HG02623 (cell line): ENCODE data around the gene ACSF3.
"Not testable (repeated sequence)": the region's sequence is repeated elsewhere in the genome, so short reads cannot be mapped to it uniquely, and the experiment has no call there.

ENCODE experiments used
- ATAC-seq: cut with Tn5 transposase; IDR thresholded peaks from one replicate; pipeline ENCODE4 v1.9.1; 2021; ENCODE audit warnings: moderate library complexity; ENCODE audit not compliant: unreplicated experiment

ACSF3 gene

DNA sequence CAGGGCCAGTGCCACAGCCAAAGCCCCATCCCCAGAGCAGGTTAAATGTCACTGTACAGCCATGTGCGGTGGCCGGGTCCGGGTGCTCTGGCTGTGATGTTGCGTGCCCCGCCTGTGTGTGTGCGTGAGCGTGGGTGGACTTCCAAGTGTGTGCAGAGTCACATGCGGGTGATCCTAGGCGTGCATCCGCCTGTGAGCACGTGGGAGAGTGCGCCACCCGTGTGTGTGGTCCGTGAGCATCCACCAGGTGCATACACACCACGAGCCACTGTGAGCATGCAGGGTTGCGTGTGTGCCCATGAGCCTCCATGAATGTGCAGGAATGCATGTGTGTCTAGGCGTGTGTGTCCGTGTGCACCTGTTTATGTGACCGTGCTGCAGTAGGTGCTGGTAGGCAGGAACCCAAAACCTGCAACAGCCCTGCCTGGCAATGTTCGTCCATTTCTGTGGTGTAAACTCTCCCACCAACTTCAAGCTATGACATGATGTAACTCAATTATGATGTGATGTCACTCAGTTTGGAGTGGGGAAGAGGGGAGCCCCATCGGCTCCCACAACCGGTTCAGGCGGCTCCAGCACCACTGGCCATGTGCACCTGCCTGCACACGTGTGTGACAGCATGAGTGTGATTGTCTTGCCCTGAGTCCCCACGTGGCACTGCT, 37.6 kb upstream of the ACSF3 start:
- no peak for ATAC-seq

DNA sequence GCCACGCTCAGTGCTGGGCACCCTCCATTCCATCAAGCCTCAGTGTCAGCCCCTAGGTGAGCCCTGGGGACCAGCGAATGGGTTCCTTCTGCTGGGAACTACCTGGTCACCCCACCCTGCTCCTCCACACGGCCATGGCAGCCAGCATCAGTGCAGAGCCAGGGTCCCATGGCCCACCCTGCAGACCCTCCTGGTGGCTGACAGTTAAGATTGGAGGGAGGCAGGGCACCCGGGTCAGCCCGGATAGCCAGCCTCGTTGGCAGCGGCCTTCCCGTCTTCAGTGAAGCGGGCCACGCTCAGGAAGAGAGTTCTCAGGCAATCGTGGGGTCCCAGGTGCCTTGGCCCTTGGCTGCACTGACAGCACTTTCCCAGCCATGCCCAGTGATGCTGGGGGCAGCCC, 37.1 kb upstream of the ACSF3 start:
- ATAC-seq: no peak

DNA sequence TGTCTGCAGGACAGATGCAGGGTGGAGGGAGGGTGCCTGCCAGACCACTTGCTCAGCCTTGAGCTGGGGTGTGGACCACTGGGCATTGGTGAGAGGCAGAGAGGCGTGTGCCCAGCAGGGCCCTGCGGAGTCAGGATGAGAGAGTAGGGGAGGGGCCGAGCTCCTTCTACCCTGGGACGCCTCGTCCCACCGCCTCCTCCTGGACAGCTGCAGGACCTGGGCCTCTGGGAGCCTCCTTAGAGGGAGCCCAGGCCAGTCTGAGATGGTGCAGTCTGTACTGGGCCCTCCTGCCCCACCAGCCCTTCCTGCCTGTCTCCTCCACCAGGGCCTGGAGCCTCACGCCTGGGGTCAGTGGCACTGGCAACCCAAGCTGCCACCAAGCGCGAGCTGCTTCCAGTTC, 35.9 kb upstream of the ACSF3 start:
- ATAC-seq: no peak

DNA sequence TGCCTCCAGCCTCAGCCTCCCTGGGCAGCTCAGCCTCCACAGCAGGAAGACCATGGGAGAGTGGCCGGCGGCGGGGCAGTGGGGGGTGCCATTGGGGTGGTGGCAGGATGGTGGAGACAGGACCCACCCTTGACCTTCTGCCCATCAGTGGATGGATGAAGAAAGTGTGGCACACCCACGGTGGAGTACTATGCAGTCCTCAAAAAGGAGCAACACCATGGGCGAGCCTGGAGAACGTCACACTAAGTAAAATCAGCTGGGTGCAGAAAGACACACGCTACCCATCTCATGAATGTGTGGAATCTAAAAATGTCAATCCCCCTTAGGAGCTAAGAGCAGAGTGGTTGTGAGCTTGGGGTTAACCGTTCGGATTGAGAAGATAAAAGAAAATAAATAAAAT, 34.8 kb upstream of the ACSF3 start:
- ATAC-seq: no peak

DNA sequence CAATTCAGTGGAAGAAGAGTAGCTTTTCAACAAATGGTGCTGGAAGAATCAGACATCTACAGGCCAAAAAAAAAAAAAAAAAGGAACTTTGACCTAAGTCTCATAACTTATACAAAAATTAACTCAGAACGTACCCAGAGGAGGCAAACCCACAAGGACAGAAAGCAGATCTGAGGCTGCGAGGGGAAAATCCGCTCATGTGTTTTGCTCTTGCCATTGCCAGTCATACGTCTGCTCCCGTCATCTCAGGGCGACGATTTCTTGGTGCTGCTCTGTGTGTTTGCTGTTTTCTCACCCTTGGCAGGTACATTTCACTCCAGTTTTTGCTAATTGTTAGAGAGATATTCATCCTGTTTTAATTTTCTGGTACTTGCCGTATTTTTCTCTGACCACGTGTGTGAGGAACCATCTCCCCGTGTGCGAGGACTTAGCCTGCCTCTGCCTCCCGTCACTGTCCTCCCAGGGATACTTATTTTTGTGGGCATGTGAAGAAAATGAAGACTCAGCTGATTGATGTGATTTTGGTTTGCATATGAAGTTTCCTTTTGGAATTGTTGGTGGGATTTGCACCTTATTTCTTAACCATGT, 33.4 kb upstream of the ACSF3 start:
- ATAC-seq: no peak

DNA sequence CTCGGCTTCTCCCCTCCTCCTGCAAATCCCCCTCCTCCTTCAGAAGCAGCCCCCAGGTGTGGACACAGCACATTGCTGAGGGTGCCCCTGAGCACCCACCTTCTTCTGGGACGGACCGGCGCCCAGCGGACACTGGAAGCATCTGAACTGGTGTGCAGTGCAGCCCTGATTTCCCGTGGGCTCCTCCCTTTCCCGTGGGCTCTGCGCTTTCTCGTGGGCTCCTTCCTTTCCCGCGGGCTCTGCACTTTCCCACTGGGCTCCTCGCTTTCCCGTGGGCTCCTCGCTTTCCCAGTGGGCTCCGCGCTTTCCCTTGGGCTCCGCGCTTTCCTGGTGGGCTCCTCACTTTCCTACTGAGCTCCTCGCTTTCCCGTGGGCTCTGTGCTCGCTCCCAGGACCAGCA, 32.6 kb upstream of the ACSF3 start:
- ATAC-seq: no peak

DNA sequence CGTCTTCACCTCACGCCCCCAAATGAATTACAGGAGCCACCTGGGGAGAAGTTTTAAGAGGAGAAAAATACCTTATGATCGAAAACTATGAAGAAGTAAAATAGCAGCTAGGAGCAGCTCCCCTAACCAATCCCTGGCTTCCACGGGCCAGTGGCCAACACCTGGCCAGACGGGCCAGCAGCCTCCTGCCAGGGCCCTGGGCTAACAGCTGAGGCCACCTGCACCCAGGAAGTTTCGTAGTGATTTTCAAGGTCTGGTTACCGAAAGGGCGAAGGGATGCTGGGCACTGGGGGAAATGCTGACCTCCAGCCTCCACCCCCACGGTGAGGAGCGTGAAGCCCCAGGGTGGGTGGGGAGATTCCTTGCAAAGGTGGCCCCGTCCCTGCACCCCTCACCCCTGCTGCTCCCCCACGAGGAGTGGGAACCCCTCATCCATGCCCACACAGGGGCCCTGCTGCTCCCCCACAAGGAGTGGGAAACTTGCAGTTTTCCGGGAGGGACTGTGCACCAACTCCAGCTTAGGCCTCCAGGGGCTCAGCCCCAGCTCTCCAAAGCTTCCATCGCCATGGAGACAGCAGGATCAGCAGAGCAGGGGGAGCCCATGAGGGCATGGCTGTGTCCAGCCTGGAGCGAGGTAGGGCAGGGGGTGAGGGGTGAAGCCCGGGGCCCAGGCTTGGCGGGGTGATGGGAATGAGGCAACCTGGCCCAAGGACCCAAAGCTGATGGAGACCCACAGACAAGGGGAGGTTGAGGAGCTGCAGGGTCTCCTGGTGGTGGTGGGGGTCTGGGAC, 31.9 kb upstream of the ACSF3 start:
- ATAC-seq: no peak

DNA sequence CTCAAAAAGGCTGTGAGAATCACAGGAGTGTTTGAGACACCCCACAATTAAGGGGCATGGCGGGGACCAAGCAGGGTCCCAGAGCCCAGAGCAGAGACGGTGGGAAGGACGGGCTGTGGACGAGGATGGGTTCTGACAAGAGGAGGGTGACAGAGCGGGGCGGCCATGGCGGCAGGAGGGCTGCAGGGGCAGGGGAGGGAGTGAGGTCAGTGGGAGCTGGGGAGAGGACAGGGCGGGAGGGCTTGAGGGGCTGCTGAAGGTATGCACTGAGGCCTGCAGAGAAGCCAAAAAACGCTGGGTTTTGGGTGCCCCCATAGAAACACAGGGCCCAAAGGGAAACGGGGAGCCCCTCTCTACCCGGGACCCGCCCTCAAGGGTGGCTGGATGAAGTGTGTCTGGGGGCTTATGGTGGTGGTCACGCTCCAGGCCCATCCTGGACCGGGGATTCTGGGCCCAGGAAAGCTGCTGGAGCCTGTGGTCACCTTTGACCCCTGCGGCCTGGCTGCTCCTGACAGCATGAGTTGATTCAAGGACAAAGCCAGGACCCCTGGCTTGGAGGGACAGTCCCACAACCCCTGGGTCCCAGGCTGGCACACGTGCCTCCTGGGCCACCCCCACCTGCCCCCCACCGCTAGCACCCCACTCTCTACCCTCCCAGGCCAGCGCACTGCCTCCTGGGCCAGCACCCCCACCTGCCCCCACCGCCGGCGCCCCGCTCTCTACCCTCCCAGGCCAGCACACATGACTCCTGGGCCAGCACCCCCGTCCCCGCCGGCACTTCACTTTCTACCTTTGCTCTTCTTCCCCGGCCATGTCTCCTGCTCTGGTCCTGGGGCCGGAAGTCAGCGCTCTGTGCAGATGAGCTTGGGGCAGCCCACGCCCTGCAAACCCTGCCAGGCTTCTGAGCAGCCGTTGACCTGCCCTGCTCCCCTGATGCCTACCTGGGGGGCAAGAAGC, 31.0 kb upstream of the ACSF3 start:
- ATAC-seq: no peak

DNA sequence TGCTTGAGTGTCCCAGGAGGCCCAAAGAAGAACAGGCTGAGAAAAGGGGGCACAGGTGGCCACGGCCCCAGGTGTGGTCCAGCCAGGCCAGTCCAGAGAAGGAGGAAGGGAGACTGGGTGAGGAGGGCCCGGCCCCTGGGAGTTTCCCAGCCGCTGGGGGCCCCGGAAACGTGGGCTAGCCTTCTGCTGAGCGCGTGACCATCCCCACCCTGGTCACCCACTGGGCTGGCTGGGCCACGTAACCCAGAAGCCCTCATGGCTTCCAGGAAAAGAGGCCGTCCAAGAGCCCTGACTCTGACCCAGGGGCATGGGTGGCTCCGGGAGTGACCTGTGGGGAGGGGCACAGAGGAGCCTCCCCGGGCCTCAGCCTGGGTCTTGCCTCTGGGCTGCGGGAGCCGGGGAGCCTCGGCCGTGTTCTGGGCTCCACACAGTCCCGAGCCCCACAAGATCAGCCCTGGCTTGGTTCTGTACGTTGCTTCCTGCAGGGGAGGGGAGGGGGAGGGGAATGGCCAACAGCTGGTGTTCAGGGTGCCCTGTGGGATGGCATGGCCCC, 29.8 kb upstream of the ACSF3 start:
- ATAC-seq: no peak

DNA sequence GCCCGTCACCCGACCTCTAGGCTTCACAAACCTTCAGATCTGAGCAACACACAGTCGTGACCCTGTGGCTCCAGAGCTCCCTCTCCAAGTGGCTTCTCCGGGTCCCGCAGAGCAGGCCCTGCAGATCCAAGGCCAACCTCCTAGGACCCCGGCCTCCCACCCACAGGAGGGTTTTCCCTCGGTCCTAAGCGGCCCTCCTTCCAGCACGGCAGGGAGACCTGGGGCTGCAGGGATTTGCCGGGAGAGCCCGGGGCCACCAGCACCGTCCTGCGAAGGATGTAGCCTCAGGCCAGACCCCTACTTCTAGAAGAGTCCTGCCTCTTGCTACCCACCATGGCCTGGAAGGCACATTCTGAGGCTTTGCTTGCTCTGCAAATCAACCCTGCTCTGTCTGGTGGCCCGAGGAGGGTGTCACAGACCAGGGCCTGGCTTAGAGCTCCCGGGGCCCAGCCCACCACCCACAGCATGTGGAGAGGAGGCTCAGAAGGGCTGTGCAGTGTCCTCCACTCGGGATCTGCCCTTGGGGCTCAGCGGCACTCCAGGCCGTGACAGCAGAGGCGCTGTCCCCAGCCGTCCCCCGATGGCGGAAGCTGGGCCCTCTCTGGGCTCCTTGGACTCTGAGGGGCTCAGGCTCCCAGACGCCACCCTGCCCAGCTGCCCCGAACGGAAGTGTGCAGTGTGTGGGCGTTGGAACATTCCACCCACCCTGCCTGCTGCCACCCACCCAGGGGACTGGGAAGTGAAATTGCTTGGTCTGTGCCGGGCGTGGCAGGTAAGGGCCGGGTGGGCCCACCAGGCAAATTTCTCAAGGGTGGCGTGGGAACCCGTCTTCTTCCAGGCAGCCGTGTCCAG, 28.8 kb upstream of the ACSF3 start:
- no peak for ATAC-seq

DNA sequence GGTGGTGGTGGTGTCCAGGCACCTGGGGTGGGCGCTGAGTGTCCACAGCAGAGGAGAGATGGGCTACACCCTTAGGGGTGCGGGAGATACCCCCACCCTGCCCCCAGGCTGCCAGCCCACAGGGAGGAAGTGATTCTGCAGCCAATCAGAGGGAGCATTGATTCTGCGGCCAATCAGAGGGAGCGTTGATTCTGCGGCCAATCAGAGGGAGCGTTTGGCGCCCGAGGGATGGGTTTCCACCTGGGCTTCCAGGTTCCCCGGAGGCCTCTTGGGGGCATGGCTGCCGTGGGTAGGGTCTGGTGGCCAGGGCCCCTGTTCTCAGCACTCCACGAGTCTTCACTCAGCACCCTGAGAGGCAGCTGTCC, 28.2 kb upstream of the ACSF3 start:
- ATAC-seq: no peak

DNA sequence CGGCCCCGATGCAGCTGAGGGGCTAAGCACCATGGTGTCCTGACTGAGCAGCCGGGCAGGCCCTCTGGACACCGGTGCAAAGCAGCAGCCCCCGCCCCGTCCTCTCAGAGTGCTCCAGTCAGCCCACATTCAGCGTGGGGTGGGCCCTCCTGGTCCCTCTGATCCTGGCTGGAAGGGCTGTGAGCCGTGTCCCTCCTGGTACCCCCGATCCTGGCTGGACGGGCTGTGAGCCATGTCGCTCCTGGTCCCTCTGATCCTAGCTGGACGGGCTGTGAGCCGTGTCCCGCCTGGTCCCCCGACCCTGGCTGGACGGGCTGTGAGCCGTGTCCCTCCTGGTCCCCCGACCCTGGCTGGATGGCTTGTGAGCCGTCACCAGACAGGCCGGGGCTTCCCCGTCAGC, 26.9 kb upstream of the ACSF3 start:
- no peak for ATAC-seq

DNA sequence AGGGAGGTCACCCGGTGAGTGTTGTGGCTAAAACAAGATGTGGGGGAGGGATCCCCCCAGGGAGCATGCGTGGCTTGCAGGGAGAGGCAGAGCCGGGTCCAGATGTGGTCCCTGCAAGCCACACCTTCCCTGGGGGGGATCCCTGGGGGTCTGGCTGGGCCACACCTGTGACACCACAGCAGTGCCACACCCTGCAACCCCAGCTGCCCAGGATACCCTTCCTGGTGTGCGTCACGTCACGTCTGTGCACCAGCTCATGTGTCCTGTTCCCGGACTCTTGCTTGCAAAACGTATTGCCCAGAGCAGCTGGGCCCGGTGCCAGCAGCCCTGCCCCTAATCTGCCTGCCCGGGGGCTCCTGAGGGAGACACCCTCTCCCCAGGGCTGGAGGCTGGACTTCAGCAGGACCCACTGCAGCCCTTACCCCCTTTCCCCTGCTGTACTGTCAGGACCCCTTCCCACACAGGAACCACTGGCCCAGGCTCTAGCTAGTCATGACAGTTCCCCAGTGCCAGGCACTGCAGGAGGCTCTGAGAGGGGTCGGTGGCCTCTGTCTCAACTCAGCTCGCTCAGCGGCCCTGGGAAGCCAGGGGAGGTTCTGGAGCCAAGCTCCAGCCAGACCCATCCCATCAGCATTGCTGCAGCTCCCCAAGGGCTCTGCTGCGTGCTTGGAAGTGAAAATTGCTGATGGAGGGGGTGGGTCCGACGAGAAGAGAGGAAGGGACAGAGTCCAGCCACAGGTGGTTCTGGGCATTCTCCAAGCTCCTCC, 25.8 kb upstream of the ACSF3 start:
- ATAC-seq: no peak

DNA sequence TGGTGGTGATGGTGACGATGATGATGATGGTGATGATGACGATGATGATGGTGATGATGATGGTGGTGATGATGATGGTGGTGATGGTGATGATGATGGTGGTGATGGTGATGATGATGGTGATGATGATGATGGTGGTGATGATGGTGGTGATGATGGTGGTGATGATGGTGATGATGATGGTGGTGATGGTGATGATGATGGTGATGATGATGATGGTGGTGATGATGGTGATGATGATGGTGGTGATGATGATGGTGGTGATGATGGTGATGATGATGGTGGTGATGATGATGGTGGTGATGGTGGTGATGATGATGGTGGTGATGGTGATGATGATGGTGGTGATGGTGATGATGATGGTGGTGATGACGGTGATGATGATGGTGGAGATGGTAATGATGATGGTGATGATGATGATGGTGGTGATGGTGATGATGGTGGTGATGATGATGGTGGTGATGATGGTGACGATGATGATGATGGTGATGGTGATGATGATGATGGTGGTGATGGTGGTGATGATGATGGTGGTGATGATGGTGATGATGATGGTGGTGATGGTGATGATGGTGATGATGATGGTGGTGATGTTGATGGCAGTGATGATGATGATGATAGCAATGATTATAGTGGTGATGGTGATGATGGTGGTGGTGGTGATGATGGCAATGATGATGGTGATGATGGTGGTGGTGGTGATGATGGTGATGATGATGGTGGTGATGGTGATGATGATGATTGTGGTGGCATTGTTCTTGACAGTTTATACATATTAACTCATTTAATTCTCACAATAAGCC, 24.6 kb upstream of the ACSF3 start:
- not testable (repeated sequence) for ATAC-seq

DNA sequence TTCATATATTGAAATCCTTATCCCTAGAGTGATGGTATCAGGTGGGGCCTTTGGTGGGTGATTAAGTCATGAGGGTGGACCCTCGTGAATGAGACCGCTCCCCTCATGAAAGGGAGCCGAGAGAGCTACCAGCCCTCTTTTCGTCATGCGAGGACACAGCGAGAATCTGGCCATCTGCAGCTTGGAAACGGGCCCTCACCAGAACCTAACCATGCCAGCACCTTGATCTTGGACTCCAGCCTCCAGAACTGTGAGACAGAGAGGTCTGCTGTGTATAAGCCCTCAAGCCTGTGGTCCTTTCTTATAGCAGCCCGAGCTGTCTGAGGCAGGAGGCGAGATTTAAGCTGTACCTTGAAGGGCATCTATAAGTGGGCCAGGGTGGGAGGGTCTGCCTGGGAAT, 23.7 kb upstream of the ACSF3 start:
- no peak for ATAC-seq

DNA sequence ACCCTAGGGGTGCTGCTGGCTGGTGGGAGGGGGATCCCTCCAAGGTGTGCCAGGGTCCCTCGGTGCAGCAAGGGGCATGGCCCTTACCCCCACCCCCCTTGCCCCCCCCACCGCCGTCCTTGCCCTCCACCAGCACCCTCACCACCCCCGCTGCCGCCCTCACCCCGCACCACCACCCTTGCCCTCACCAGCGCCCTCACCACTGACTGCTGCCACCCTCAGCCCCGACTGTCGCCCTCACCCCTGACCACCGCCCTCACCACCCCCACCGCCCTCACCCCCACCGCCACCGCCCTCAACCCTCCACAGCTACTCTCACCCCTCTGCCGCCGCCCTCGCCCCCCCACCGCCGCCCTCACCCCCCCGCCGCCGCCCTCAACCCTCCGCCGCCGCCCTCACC, 23.1 kb upstream of the ACSF3 start:
- no peak for ATAC-seq

DNA sequence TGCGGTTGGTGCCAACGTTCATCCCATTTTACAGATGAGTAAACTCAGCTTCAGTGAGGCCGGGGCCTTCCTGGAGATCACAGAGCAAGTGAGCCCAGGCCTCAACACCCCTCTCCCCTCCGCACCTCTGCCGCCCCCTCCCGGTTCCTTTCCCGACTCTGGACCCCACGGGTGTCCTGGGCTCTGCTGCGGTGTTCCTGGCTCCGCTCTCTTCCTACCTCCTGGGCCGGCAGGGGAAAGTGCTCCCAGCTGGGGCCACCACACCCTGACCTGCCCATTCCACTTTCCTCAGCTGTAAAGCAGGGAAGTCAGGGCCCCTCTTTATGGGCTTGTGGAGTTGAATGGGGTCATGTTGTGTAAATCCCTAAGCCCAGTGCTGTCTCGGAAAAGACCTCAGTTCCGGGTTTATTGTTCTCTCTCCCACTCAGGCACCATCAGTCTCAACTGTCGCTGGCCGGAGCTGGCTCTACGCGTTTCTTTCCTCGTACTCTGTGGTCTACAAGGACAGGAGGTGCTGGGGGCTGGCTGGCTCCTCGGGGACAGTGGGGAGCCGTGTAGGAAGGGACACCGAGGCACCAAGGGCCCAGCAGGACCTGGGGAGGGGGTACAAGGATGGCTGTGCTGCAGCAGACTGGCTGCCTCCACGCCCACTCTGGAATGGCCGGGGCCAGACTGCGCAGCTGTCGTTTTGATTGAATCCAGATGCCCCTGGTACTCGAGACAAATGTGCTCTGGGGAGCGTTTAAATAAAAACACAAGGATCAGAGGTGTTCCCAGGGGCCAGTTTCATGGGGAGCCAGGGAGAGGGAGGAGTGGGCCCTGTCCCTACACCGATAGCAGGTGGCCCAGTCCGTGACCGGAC, 21.7 kb upstream of the ACSF3 start:
- no peak for ATAC-seq
